Endothelial cell of umbilical vein (primary cell): ENCODE measurements around the gene FXR1. TPM values are rescaled to one million over a fixed set of nuclear protein-coding genes. Genes with fewer than 3 reads are reported as not detected.

ENCODE experiments used
- BruUV-seq: library from RNA; stranded (reverse); fragments of 400-500 nt; replicated peaks from 2 replicates; lab custom pipeline; 2021; lab: Mats Ljungman, UMichigan
- CTCF ChIA-PET: fragments of 300-600, 350-600 bp; sonication (Branson Sonifier 250); formaldehyde crosslinking; loops from one replicate; lab custom pipeline; 2021; ENCODE audit warnings: antibody characterized with exemption, inconsistent platforms; lab: Charles Lee
- POLR2A ChIA-PET: fragments of 300-600, 350-600 bp; sonication (Branson Sonifier 250); formaldehyde crosslinking; loops from one replicate; lab custom pipeline; 2021; ENCODE audit warnings: antibody characterized with exemption, inconsistent platforms; lab: Charles Lee
- DNase-seq: peaks from one replicate; pipeline ENCODE4 v3.0.0-alpha.2; 2011; ENCODE audit warnings: low read depth, low spot score
- FAIRE-seq: peaks from 2 replicates; lab custom pipeline; 2011; peaks lifted over from hg19 to GRCh38; lab: Jason Lieb, UNC
- H2AFZ ChIP-seq: 2 replicates; pipeline ENCODE4 v1.6.0; 2012; ENCODE audit warnings: low read depth, low read length, control low read depth, inconsistent platforms
- H3K27ac ChIP-seq: 2 replicates; pipeline ENCODE4 v1.5.1; 2011; ENCODE audit warnings: low read depth, mild to moderate bottlenecking, control low read depth, low read length, moderate library complexity; ENCODE audit not compliant: insufficient read depth
- H3K27me3 ChIP-seq, 2 experiments: 2 replicates each; pipeline versions ENCODE4 v1.6.0 to v1.6.1; 2011; ENCODE audit warnings: low read length in 2 of 2, mixed read lengths in 1 of 2; ENCODE audit not compliant: control insufficient read depth in 2 of 2, insufficient read depth in 2 of 2
- H3K36me3 ChIP-seq, 2 experiments: 2 replicates in 1 of 2; 3 replicates in 1 of 2; pipeline ENCODE4 v1.5.1; 2011; ENCODE audit warnings: low read length in 2 of 2, mild to moderate bottlenecking in 1 of 2, moderate library complexity in 1 of 2; ENCODE audit not compliant: control insufficient read depth in 2 of 2, insufficient read depth in 2 of 2; ENCODE audit errors: extremely low read depth in 1 of 2
- H3K4me1 ChIP-seq: 3 replicates; pipeline ENCODE4 v1.5.1; 2011; ENCODE audit warnings: mild to moderate bottlenecking, low read length; ENCODE audit not compliant: control insufficient read depth, insufficient read depth; ENCODE audit errors: extremely low read depth
- H3K4me2 ChIP-seq: 2 replicates; pipeline ENCODE4 v1.6.1; 2011; ENCODE audit warnings: low read length, control low read depth, mixed read lengths; ENCODE audit not compliant: insufficient read depth
- H3K4me3 ChIP-seq, 3 experiments: fragments of 200-600 bp in 1 of 3; sonication (generic), shearing (Covaris generic) in 1 of 3; replicated peaks in 1 of 3; 2 replicates each; pipeline ENCODE4 v1.5.1; 2011 to 2016; ENCODE audit warnings: control low read depth in 3 of 3, low read length in 3 of 3, mild to moderate bottlenecking in 2 of 3, inconsistent platforms in 1 of 3, low read depth in 1 of 3, moderate library complexity in 1 of 3; ENCODE audit not compliant: insufficient read depth in 1 of 3
- H3K79me2 ChIP-seq: 2 replicates; pipeline ENCODE4 v1.6.0; 2012; ENCODE audit warnings: low read length, inconsistent platforms; ENCODE audit not compliant: control insufficient read depth, insufficient read depth
- H3K9ac ChIP-seq: replicated peaks from 2 replicates; pipeline ENCODE3; 2011; ENCODE audit warnings: low read length, control low read depth; ENCODE audit not compliant: insufficient read depth; ENCODE audit errors: extremely low read depth
- H3K9me1 ChIP-seq: replicated peaks from 3 replicates; pipeline ENCODE4 v1.6.0; 2011; ENCODE audit warnings: mild to moderate bottlenecking, low read length; ENCODE audit not compliant: control insufficient read depth, insufficient read depth; ENCODE audit errors: extremely low read depth
- H3K9me3 ChIP-seq: replicated peaks from 2 replicates; pipeline ENCODE4 v1.5.1; 2012; ENCODE audit warnings: low read length, inconsistent platforms; ENCODE audit not compliant: control insufficient read depth, insufficient read depth
- H4K20me1 ChIP-seq: replicated peaks from 2 replicates; pipeline ENCODE3; 2011; ENCODE audit warnings: mild to moderate bottlenecking, low read length; ENCODE audit not compliant: control insufficient read depth, insufficient read depth; ENCODE audit errors: extremely low read depth
- CTCF ChIP-seq, 2 donors: IDR thresholded peaks; 1 replicate in 1 of 2; 2 replicates in 1 of 2; pipeline ENCODE4 v1.5.1; 2011; ENCODE audit warnings: low read length in 2 of 2, mild to moderate bottlenecking in 2 of 2, moderate library complexity in 2 of 2, control low read depth in 1 of 2, inconsistent platforms in 1 of 2, low read depth in 1 of 2; ENCODE audit not compliant: insufficient read depth in 1 of 2; ENCODE audit errors: extremely low read depth in 1 of 2
- EZH2 ChIP-seq: IDR thresholded peaks from 2 replicates; pipeline ENCODE4 v1.6.1; 2012; ENCODE audit warnings: borderline replicate concordance, low read depth, mild to moderate bottlenecking, moderate library complexity, low read length, inconsistent platforms; ENCODE audit not compliant: severe bottlenecking
- FOS ChIP-seq: IDR thresholded peaks from 2 replicates; pipeline ENCODE4 v1.6.1; 2011; ENCODE audit warnings: mild to moderate bottlenecking, low read length, moderate library complexity, borderline replicate concordance; ENCODE audit not compliant: insufficient read depth
- MAX ChIP-seq: IDR thresholded peaks from 2 replicates; pipeline ENCODE4 v1.6.1; 2011; ENCODE audit not compliant: insufficient read depth, insufficient read length
- MYC ChIP-seq: IDR thresholded peaks from one replicate; pipeline ENCODE4 v1.6.1; 2011; ENCODE audit warnings: mild to moderate bottlenecking, low read depth, low read length
- POLR2AphosphoS5 ChIP-seq: IDR thresholded peaks from 2 replicates; pipeline ENCODE4 v1.6.1; 2012; ENCODE audit warnings: low read depth, mild to moderate bottlenecking, control low read depth, low read length, moderate library complexity; ENCODE audit not compliant: insufficient read depth
- dilution Hi-C: fragments of 300-500 bp; cut with MboI; formaldehyde crosslinking; loops from one replicate; pipeline ENCODE4 v1.15.0; 2019; ENCODE audit warnings: low sequenced_read_pairs; ENCODE audit not compliant: extremely low pct_ligation_motif_present
- intact Hi-C: fragments of 100-400 bp; cut with micrococcal nuclease; formaldehyde crosslinking; loops from one replicate; pipeline ENCODE4 v1.10.0; 2022
- polyA plus RNA-seq, 4 experiments: library from polyadenylated mRNA; depleted of rRNA in 3 of 4; stranded (reverse) in 3 of 4; unstranded in 1 of 4; fragments of >200 nt; gene quantifications; 2 replicates each; pipeline versions ENCODE4 v1.2.1 to v1.2.3, GENCODE V29; 2011 to 2012; ENCODE audit warnings: missing spikeins in 1 of 4
- total RNA-seq: library from RNA; stranded (reverse); gene quantifications from 2 replicates; pipeline ENCODE4 v1.2.3, GENCODE V29; 2021

The FXR1 gene
- total and polyA plus RNA-seq, 2 donors (not counting 3 experiments of a cell fraction or from before 2014, with no cell fraction given): 87.3 to 186 TPM

- Histone ChIP-seq H2AFZ (no peak overlapping the region), H3K9me3 (no peaks in the 10 kb centered on the region), H3K9ac (no peak overlapping the region), H3K9me1 (no peaks in the 10 kb centered on the region), H3K4me2 (no peak overlapping the region), H3K27me3 (no peaks in the 10 kb centered on the region), H3K4me3 (no peak overlapping the region), H3K27ac (no peak overlapping the region), H3K79me2 (no peaks in the 10 kb centered on the region), H4K20me1 (no peaks in the 10 kb centered on the region), H3K4me1 (no peaks in the 10 kb centered on the region), H3K36me3 (no peaks in the 10 kb centered on the region)
- BruUV-seq: no TSS peak
- POLR2A ChIA-PET: no interaction called here
- dilution Hi-C loops (no loop called here), intact Hi-C loops (no loop called here)
- TF ChIP-seq FOS (no peak), MYC (no peak), EZH2 (no peak), MAX (no peak), CTCF (IDR thresholded peaks at IDR 0.05; ENCODE audit: extremely low read depth in 1 of 2, insufficient read depth in 1 of 2, low read depth in 1 of 2, low read length in 2 of 2) (no peak), POLR2AphosphoS5 (no peak)
- DNase-seq (no peak), FAIRE-seq (no peak)
- CTCF ChIA-PET: no interaction called here
Measured at GRCh38 chr3:181007262-181007661, 94.8 kb downstream of the FXR1 start.
